Medulla oblongata (tissue), 1 donor: Measurements from ENCODE around the gene SSTR3.

Experiments used
- DNase-seq: peaks from one replicate; pipeline ENCODE4 v3.0.0-alpha.2; 2015; ENCODE audit errors: extremely low spot score

The SSTR3 gene

GRCh38 chr22:37229012-37229804 is 16.9 kb upstream of the SSTR3 start:
- DNase-seq: no peak

- DNase-seq: peak; percentile 54
Observed at GRCh38 chr22:37228106-37229011, 16.1 kb upstream of the SSTR3 start.

- DNase-seq: no peak
Observed at GRCh38 chr22:37226514-37226913, 14.2 kb upstream of the SSTR3 start.

- DNase-seq: no peak
Observed at GRCh38 chr22:37226087-37226486, 13.8 kb upstream of the SSTR3 start.

GRCh38 chr22:37225481-37225880 is 13.2 kb upstream of the SSTR3 start:
- DNase-seq: no peak

- DNase-seq: no peak
Observed at GRCh38 chr22:37224757-37225420, 12.6 kb upstream of the SSTR3 start.

GRCh38 chr22:37223965-37224551 is 11.8 kb upstream of the SSTR3 start:
- no peak for DNase-seq

- no peak for DNase-seq
Observed at GRCh38 chr22:37222440-37222971, 10.2 kb upstream of the SSTR3 start.

- no peak for DNase-seq
Observed at GRCh38 chr22:37221424-37222333, 9.4 kb upstream of the SSTR3 start.

- DNase-seq: no peak
Observed at GRCh38 chr22:37220543-37220981, 8.3 kb upstream of the SSTR3 start.

- DNase-seq: no peak
Observed at GRCh38 chr22:37219533-37219932, 7.3 kb upstream of the SSTR3 start.

GRCh38 chr22:37218771-37219411 is 6.6 kb upstream of the SSTR3 start:
- DNase-seq: no peak

- no peak for DNase-seq
Observed at GRCh38 chr22:37218399-37218770, 6.1 kb upstream of the SSTR3 start.

GRCh38 chr22:37215890-37216289 is 3.6 kb upstream of the SSTR3 start:
- DNase-seq: no peak

- DNase-seq: no peak
Observed at GRCh38 chr22:37214731-37215030, 2.4 kb upstream of the SSTR3 start.

- no peak for DNase-seq
Observed at GRCh38 chr22:37213941-37214730, 1.9 kb upstream of the SSTR3 start.

- DNase-seq: no peak
Observed at GRCh38 chr22:37213218-37213855, 1.1 kb upstream of the SSTR3 start.

GRCh38 chr22:37211866-37212173 is 457 bp downstream of the SSTR3 start:
- DNase-seq: no peak
